CD14-positive monocyte (primary cell): ENCODE results near the gene ACOT7. TPM values are rescaled to one million over a fixed set of nuclear protein-coding genes. Genes with fewer than 3 reads are reported as not detected.

Source experiments
- DNase-seq, 3 donors: peaks; one replicate each; pipeline ENCODE4 v3.0.0-alpha.2; 2011 to 2022
- H2AFZ ChIP-seq: 2 replicates; pipeline ENCODE4 v1.6.0; 2012; ENCODE audit warnings: mild to moderate bottlenecking, low read depth, low read length, inconsistent platforms; ENCODE audit not compliant: insufficient read depth, poor library complexity, severe bottlenecking
- H3K27ac ChIP-seq, 2 donors: 1 replicate in 1 of 2; 2 replicates in 1 of 2; pipeline ENCODE4 v1.5.1; 2012 to 2013; ENCODE audit warnings: low read length in 2 of 2, control low read depth in 1 of 2, inconsistent platforms in 1 of 2, low read depth in 1 of 2, mild to moderate bottlenecking in 1 of 2
- H3K27me3 ChIP-seq, 2 donors: one replicate each; pipeline versions ENCODE4 v1.6.0 to v1.6.1; 2011 to 2013; ENCODE audit warnings: low read length in 2 of 2; ENCODE audit not compliant: control insufficient read depth in 2 of 2, insufficient read depth in 2 of 2
- H3K36me3 ChIP-seq, 2 donors: replicated peaks in 1 of 2; 1 replicate in 1 of 2; 2 replicates in 1 of 2; pipeline versions ENCODE4 v1.5.1 to v1.6.1; 2012 to 2013; ENCODE audit warnings: low read length in 2 of 2, control low read depth in 1 of 2, inconsistent platforms in 1 of 2, mild to moderate bottlenecking in 1 of 2; ENCODE audit not compliant: insufficient read depth in 2 of 2, control insufficient read depth in 1 of 2
- H3K4me1 ChIP-seq, 2 donors: 1 replicate in 1 of 2; 2 replicates in 1 of 2; pipeline versions ENCODE4 v1.5.1 to v1.6.1; 2012 to 2013; ENCODE audit warnings: low read length in 2 of 2, control low read depth in 1 of 2, inconsistent platforms in 1 of 2, mild to moderate bottlenecking in 1 of 2, moderate library complexity in 1 of 2; ENCODE audit not compliant: insufficient read depth in 2 of 2, control insufficient read depth in 1 of 2
- H3K4me2 ChIP-seq: replicated peaks from 2 replicates; pipeline ENCODE3; 2012; ENCODE audit warnings: low read length, moderate library complexity, mild to moderate bottlenecking; ENCODE audit not compliant: poor library complexity, severe bottlenecking; ENCODE audit errors: extremely low read depth
- H3K4me3 ChIP-seq, 3 experiments: fragments of 200-600 bp in 1 of 3; sonication (generic) in 1 of 3; replicated peaks in 1 of 3; 1 replicate in 2 of 3; 2 replicates in 1 of 3; pipeline ENCODE4 v1.5.1; 2011 to 2013; ENCODE audit warnings: low read length in 3 of 3, mild to moderate bottlenecking in 3 of 3, control low read depth in 2 of 3, low read depth in 2 of 3, inconsistent platforms in 1 of 3, moderate library complexity in 1 of 3
- H3K79me2 ChIP-seq: 2 replicates; pipeline ENCODE4 v1.6.0; 2012; ENCODE audit warnings: mild to moderate bottlenecking, control low read depth, inconsistent platforms, low read length, moderate library complexity; ENCODE audit not compliant: insufficient read depth
- H3K9ac ChIP-seq: 2 replicates; pipeline ENCODE4 v1.6.0; 2017; ENCODE audit warnings: low read length, mild to moderate bottlenecking; ENCODE audit not compliant: insufficient read depth, poor library complexity, severe bottlenecking
- H3K9me3 ChIP-seq, 2 donors: replicated peaks in 1 of 2; 1 replicate in 1 of 2; 2 replicates in 1 of 2; pipeline versions ENCODE4 v1.5.1 to v1.6.1; 2012 to 2013; ENCODE audit warnings: low read length in 2 of 2, control low read depth in 1 of 2; ENCODE audit not compliant: control insufficient read depth in 1 of 2, insufficient read depth in 1 of 2
- H4K20me1 ChIP-seq: 2 replicates; pipeline ENCODE4 v1.6.0; 2012; ENCODE audit warnings: mild to moderate bottlenecking, low read length, control low read depth, moderate library complexity; ENCODE audit not compliant: insufficient read depth
- H3K27ac Mint-ChIP-seq, 7 donors: one replicate each; pipeline ENCODE4 v1.8.0; 2020; ENCODE audit warnings: mild to moderate bottlenecking in 7 of 7, mixed read lengths in 7 of 7, moderate library complexity in 6 of 7, inconsistent platforms in 2 of 7
- H3K27me3 Mint-ChIP-seq, 3 donors: one replicate each; pipeline ENCODE4 v1.8.0; 2021 to 2022; ENCODE audit warnings: low read depth in 3 of 3, mild to moderate bottlenecking in 3 of 3, mixed read lengths in 3 of 3, moderate library complexity in 3 of 3, inconsistent platforms in 1 of 3
- H3K36me3 Mint-ChIP-seq, 2 donors: one replicate each; pipeline ENCODE4 v1.8.0; 2020; ENCODE audit warnings: mixed read lengths in 2 of 2, inconsistent platforms in 1 of 2, mild to moderate bottlenecking in 1 of 2
- H3K4me1 Mint-ChIP-seq: one replicate; pipeline ENCODE4 v1.8.0; 2020; ENCODE audit warnings: mild to moderate bottlenecking, mixed read lengths
- H3K4me3 Mint-ChIP-seq, 2 donors: one replicate each; pipeline ENCODE4 v1.8.0; 2020; ENCODE audit warnings: mild to moderate bottlenecking in 2 of 2, mixed read lengths in 2 of 2, moderate library complexity in 1 of 2
- H3K9me3 Mint-ChIP-seq, 7 donors: one replicate each; pipeline ENCODE4 v1.8.0; 2020 to 2022; ENCODE audit warnings: mixed read lengths in 7 of 7, mild to moderate bottlenecking in 6 of 7, moderate library complexity in 6 of 7, inconsistent platforms in 2 of 7
- CTCF ChIP-seq: fragments of 200-600 bp; IDR thresholded peaks from one replicate; pipeline ENCODE4 v1.8.0; 2022; ENCODE audit warnings: antibody characterized with exemption, mild to moderate bottlenecking
- whole genome bisulfite sequencing: methylation state at CpG from one replicate; pipeline ENCODE4 v1.1.5; 2013; ENCODE audit warnings: missing lambda C conversion rate; ENCODE audit not compliant: insufficient coverage; 5-methylcytosine and 5-hydroxymethylcytosine counted together
- intact Hi-C, 2 donors: fragments of 100-400 bp; cut with micrococcal nuclease; formaldehyde crosslinking; loops; one replicate each; pipeline versions ENCODE4 v1.15.0 to v1.15.1; 2023
- polyA plus RNA-seq, 3 donors: library from polyadenylated mRNA; depleted of rRNA in 1 of 3; unstranded in 2 of 3; stranded (reverse) in 1 of 3; fragments of 300-500 nt in 2 of 3; fragments of >200 nt in 1 of 3; fragmentation: Illumina TruSeq in 2 of 3; gene quantifications; 1 replicate in 2 of 3; 2 replicates in 1 of 3; pipeline ENCODE4 v1.2.3, GENCODE V29; 2012 to 2021

The ACOT7 gene
- polyA plus RNA-seq, 3 donors, result 0.63 to 4.3 (median 1.4) TPM

- DNase-seq, result no peak
- peaks cover 0 to 1% (median 0%) of the 10 kb centered on the region in 3 donors for H3K27me3 Mint-ChIP-seq
- Histone ChIP-seq H3K4me2 (no peak overlapping the region), H3K27me3 (no peaks in the 10 kb centered on the region), H3K27ac (no peak overlapping the region), H3K36me3 (peaks cover 47 to 72% of the 10 kb centered on the region in 2 donors), H3K4me3 (no peak overlapping the region), H3K9me3 (no peaks in the 10 kb centered on the region), H4K20me1 (no peaks in the 10 kb centered on the region), H2AFZ (no peak overlapping the region), H3K9ac (no peak overlapping the region), H3K4me1 (no peaks in the 10 kb centered on the region), H3K79me2 (no peaks in the 10 kb centered on the region)
- no peaks in the 10 kb centered on the region for H3K4me1 Mint-ChIP-seq
- no peak overlapping the region for H3K27ac Mint-ChIP-seq
- no peaks in the 10 kb centered on the region for H3K9me3 Mint-ChIP-seq
- intact Hi-C loops, result no loop called here
- WGBS, result no CpG with 5 or more reads among the region's 13 CpGs
- no peak overlapping the region for H3K4me3 Mint-ChIP-seq
- H3K36me3 Mint-ChIP-seq, result peaks cover 61 to 79% of the 10 kb centered on the region in 2 donors
- TF ChIP-seq CTCF, result no peak
Observed at GRCh38 chr1:6223617-6224016, 169.9 kb downstream of the ACOT7 start.

- intact Hi-C loops, result no loop called here
- DNase-seq, result no peak
- Mint-ChIP-seq H3K27ac (peak overlapping the region in 2 of 7 donors; percentile 24 to 31), H3K4me1 (no peaks in the 10 kb centered on the region), H3K9me3 (no peaks in the 10 kb centered on the region), H3K4me3 (no peak overlapping the region), H3K27me3 (peaks cover under 1 to 2% (median 1%) of the 10 kb centered on the region in 3 donors), H3K36me3 (peaks cover 58 to 69% of the 10 kb centered on the region in 2 donors)
- Histone ChIP-seq H3K4me1 (no peaks in the 10 kb centered on the region), H3K9me3 (no peaks in the 10 kb centered on the region), H3K4me3 (no peak overlapping the region), H3K27me3 (no peaks in the 10 kb centered on the region), H3K4me2 (no peak overlapping the region), H3K79me2 (no peaks in the 10 kb centered on the region), H3K36me3 (peaks cover 40 to 63% of the 10 kb centered on the region in 2 donors), H3K9ac (no peak overlapping the region), H2AFZ (no peak overlapping the region), H4K20me1 (no peaks in the 10 kb centered on the region), H3K27ac (no peak overlapping the region)
- no peak for TF ChIP-seq CTCF
- 83% methylated on average over 3 of the region's 6 CpGs for WGBS
Observed at GRCh38 chr1:6222636-6223035, 170.9 kb downstream of the ACOT7 start.
